Dermis microvascular lymphatic vessel endothelial cell (primary cell): ENCODE measurements around the gene MGAT4B. TPM values are rescaled to one million over a fixed set of nuclear protein-coding genes. Genes with fewer than 3 reads are reported as not detected.

Experiments used
- DNase-seq, 2 donors: peaks; one replicate each; pipeline versions ENCODE4 v3.0.0 to v3.0.0-alpha.2; 2010; ENCODE audit warnings: low read depth in 2 of 2
- total RNA-seq: library from RNA; depleted of rRNA; stranded (reverse); fragments of >200 nt; gene quantifications from 2 replicates; pipeline ENCODE4 v1.2.1, GENCODE V29; 2014

The MGAT4B gene
- total RNA-seq, 1 donor from 2014 or later = 110 TPM

- DNase-seq = no peak
Observed at GRCh38 chr5:179812997-179813607, 6.4 kb upstream of the MGAT4B start.

GRCh38 chr5:179812135-179812825, 5.6 kb upstream of the MGAT4B start:
- DNase-seq = no peak

- peak in 1 of 2 donors; percentile 58 for DNase-seq
Observed at GRCh38 chr5:179805529-179806249, 977 bp downstream of the MGAT4B start.

DNA sequence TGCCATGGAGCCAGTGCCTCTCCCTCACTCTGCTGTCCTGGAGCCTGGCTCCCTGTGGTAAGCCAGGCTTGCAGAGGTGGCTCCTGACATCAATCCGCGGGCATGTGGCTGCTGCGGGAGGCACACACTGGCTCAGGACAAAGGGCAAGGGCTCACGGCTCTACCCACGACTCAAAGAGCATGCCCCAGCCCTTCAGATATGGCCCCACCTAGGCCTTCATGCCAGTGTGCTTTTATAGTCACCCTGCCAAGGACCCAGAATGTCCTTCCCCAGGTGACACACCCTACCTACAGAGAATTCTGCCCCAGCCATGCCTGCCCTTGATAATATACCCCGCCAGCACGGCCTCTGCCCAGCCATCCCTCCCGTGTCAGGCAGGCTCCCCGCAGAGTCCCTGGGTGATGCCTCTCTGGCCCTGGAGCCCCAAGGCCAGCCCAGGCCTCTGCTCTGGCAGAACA, 1.6 kb downstream of the MGAT4B start:
- no peak for DNase-seq

DNA sequence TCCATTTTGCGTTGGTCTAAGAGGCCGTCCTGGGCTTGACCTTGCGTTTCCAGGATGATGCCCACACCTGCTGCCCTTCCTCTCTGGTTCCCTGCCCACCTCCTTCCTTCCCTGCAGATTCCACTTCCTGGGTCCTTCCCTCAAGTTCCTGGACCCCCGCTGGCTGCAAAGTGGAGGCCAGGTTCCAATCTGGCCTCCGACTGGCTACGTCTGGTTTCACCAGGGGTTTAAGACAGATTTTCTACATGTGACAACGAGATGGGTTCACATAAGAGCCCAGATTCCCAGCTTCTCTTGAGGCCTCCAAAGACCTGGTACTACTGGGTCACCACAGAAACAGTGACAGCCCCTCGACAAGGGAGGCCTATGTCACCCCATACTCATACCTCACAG, 2.1 kb downstream of the MGAT4B start:
- DNase-seq = no peak

GRCh38 chr5:179803651-179804554, 2.8 kb downstream of the MGAT4B start:
- no peak for DNase-seq

- no peak for DNase-seq
Observed at GRCh38 chr5:179802950-179803562, 3.6 kb downstream of the MGAT4B start.

GRCh38 chr5:179802207-179802883, 4.3 kb downstream of the MGAT4B start:
- no peak for DNase-seq

DNA sequence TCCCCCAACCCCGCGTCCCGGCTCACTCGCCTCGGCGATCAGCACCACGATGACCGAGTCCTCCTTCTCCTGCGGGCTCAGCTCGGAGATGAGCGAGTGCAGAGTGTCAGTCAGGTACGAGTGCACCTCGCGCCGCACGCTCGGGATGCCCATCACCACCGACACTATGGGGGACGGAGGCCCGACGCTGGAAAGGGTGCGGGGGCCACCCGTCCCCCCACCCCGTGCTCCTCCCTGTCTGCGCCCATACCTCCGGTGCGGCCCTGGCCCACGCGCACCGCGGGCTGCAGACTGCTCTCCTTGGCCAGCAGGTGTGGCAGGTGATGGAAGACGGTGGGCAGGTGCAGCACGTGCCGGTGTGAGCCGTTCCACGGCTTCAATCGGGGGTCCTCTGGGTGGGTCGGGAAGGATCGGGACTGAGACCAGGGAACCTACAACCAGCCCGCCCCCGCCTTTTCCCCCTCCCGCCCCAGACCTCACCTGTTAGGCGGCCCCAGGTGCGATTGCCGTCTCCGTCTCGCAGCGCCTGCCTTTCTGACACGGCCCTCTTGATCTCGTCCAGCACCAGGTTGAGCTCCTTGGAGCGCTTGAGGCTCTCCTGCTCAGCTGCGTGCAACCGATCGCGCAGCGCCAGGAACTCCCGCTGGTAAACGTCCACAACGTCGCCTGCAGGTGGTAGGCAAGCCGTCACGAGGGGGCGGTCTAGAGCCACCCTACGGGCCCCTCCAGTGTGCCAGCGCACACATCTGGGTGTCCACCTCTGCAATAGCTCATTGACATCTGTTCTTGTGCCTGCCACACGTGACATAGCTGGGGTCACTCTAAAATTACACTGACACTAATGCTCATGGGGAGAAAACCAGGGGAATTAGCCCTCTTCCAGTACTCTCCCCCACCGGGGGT, 5.1 kb downstream of the MGAT4B start:
- DNase-seq = peak; percentile 56 to 76

GRCh38 chr5:179800696-179801201, 5.9 kb downstream of the MGAT4B start:
- no peak for DNase-seq

DNA sequence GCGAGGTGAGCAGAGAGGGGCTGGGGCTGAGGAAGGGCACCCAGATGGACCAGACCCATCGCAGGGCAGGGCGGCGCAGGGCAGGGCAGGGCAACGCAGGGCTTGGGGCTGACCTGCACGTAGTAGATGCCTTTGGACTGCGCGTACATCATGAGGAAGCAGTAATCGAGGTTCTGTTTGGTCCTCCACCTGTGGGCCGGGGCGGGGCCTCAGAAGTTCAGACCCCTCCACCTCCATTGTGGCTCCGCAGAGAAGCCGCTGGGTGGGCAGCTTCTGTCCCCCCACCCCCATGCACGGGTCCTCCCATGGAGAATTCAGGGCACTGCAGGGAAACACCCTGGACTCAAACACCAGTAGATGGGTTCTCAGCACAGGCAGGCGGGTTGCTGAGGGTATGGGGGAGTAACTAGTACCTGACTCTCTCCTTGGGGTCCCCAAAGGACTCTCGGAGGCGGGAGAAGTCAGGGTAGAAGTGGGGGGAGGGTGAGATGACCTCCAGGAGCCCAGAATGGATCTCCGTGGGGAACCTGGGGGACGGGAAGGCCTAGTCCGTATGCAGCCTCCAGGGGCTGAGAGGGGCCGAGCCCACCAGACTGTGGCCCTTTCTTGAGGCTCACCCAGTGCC, 6.5 kb downstream of the MGAT4B start:
- DNase-seq = no peak

DNA sequence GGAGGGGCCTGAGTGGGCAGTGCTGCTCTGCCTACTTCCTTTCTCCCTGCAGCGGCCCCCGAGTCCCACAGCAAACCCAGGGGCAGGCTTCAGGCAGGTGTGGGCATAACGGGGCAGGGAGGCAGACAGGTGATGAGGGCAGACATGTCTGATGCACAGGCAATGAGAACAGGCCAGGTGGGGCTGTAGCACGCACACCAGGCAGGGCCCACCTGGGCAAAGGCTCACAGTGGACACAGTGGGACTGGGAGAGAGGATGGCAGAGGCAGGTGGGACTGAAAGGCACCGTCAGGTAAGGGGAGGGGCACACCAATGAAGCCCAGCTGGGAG, 7.1 kb downstream of the MGAT4B start:
- no peak for DNase-seq

- no peak for DNase-seq
Observed at GRCh38 chr5:179798771-179799643, 7.7 kb downstream of the MGAT4B start.

- no peak for DNase-seq
Observed at GRCh38 chr5:179798144-179798770, 8.4 kb downstream of the MGAT4B start.

- no peak for DNase-seq
Observed at GRCh38 chr5:179797741-179798140, 8.9 kb downstream of the MGAT4B start.

- DNase-seq = no peak
Observed at GRCh38 chr5:179796877-179797608, 9.6 kb downstream of the MGAT4B start.
